IMR-90 (cell line): ENCODE data around the gene TCEAL1. TPM values are rescaled to one million over a fixed set of nuclear protein-coding genes. Genes with fewer than 3 reads are reported as not detected.

ENCODE experiments used
- ATAC-seq: fragments of 200-7000 bp; cut with Tn5 transposase; 2 replicates; pipeline ENCODE4 v1.9.1; 2020; ENCODE audit warnings: low read depth, mild to moderate bottlenecking, moderate library complexity
- BruUV-seq: library from RNA; stranded (reverse); fragments of 400-500 nt; replicated peaks from 2 replicates; lab custom pipeline; 2021; lab: Mats Ljungman, UMichigan
- CTCF ChIA-PET: fragments of 300-600 bp; formaldehyde crosslinking; extraction: SDS; loops from one replicate; lab custom pipeline; 2021; ENCODE audit warnings: antibody characterized with exemption; lab: Yijun Ruan, JAX
- POLR2A ChIA-PET: fragments of 300-600 bp; sonication (Branson Sonifier 250); formaldehyde crosslinking; loops from one replicate; lab custom pipeline; 2022; ENCODE audit warnings: antibody characterized with exemption; ENCODE audit not compliant: unreplicated experiment; lab: Charles Lee
- DNase-seq: peaks from one replicate; pipeline ENCODE4 v3.0.0; 2013
- H2AFZ ChIP-seq: replicated peaks from 2 replicates; pipeline ENCODE3; 2013; ENCODE audit warnings: low read length, mild to moderate bottlenecking; ENCODE audit not compliant: poor library complexity
- H2AK5ac ChIP-seq: 2 replicates; pipeline ENCODE4 v1.6.1; 2013; ENCODE audit warnings: low read depth, low read length, inconsistent platforms
- H2AK9ac ChIP-seq: replicated peaks from 2 replicates; pipeline ENCODE3; 2013; ENCODE audit warnings: mild to moderate bottlenecking, low read depth, low read length, moderate library complexity; ENCODE audit not compliant: poor library complexity
- H2BK120ac ChIP-seq: 2 replicates; pipeline ENCODE4 v1.6.1; 2013; ENCODE audit warnings: low read depth, low read length, inconsistent platforms
- H2BK15ac ChIP-seq: 3 replicates; pipeline ENCODE4 v1.6.1; 2013; ENCODE audit warnings: low read depth, low read length, inconsistent platforms
- H2BK20ac ChIP-seq: 2 replicates; pipeline ENCODE4 v1.6.1; 2013; ENCODE audit warnings: low read depth, mild to moderate bottlenecking, inconsistent platforms, low read length, moderate library complexity
- H2BK5ac ChIP-seq: 2 replicates; pipeline ENCODE4 v1.6.1; 2013; ENCODE audit warnings: mild to moderate bottlenecking, low read depth, low read length, inconsistent platforms; ENCODE audit not compliant: poor library complexity, severe bottlenecking
- H3K14ac ChIP-seq: replicated peaks from 2 replicates; pipeline ENCODE4 v1.6.1; 2013; ENCODE audit warnings: low read depth, low read length, inconsistent platforms
- H3K18ac ChIP-seq: 2 replicates; pipeline ENCODE4 v1.6.1; 2013; ENCODE audit warnings: low read depth, low read length, control low read depth
- H3K23ac ChIP-seq: 2 replicates; pipeline ENCODE4 v1.6.1; 2013; ENCODE audit warnings: low read depth, low read length, inconsistent platforms
- H3K27ac ChIP-seq: 2 replicates; pipeline ENCODE4 v1.5.1; 2013; ENCODE audit warnings: mild to moderate bottlenecking, control low read depth, low read length; ENCODE audit not compliant: insufficient read depth
- H3K27me3 ChIP-seq: 2 replicates; pipeline ENCODE4 v1.6.1; 2013; ENCODE audit warnings: low read length; ENCODE audit not compliant: control insufficient read depth, insufficient read depth
- H3K36me3 ChIP-seq: 2 replicates; pipeline ENCODE4 v1.6.1; 2013; ENCODE audit warnings: low read length, mixed read lengths; ENCODE audit not compliant: control insufficient read depth, insufficient read depth
- H3K4ac ChIP-seq: 2 replicates; pipeline ENCODE4 v1.6.1; 2013; ENCODE audit warnings: low read depth, low read length, inconsistent platforms
- H3K4me1 ChIP-seq: 2 replicates; pipeline ENCODE4 v1.6.1; 2013; ENCODE audit warnings: low read length, mixed read lengths; ENCODE audit not compliant: control insufficient read depth, insufficient read depth
- H3K4me2 ChIP-seq: 2 replicates; pipeline ENCODE4 v1.6.1; 2013; ENCODE audit warnings: low read depth, mild to moderate bottlenecking, control low read depth, low read length, moderate library complexity
- H3K4me3 ChIP-seq: 2 replicates; pipeline ENCODE4 v1.5.1; 2013; ENCODE audit warnings: low read depth, mild to moderate bottlenecking, control low read depth, low read length, moderate library complexity; ENCODE audit not compliant: insufficient read depth
- H3K56ac ChIP-seq: 2 replicates; pipeline ENCODE4 v1.6.1; 2013; ENCODE audit warnings: low read length, inconsistent platforms; ENCODE audit not compliant: insufficient read depth; ENCODE audit errors: extremely low read depth
- H3K79me1 ChIP-seq, 2 experiments: 2 replicates each; pipeline ENCODE4 v1.6.1; 2013; ENCODE audit warnings: low read length in 2 of 2, inconsistent platforms in 1 of 2, low read depth in 1 of 2
- H3K9ac ChIP-seq: 2 replicates; pipeline ENCODE4 v1.6.1; 2013; ENCODE audit warnings: low read depth, low read length, control low read depth
- H3K9me1 ChIP-seq: 2 replicates; pipeline ENCODE4 v1.6.1; 2013; ENCODE audit warnings: low read length, inconsistent platforms; ENCODE audit not compliant: insufficient read depth
- H3K9me3 ChIP-seq: 2 replicates; pipeline ENCODE4 v1.6.1; 2013; ENCODE audit warnings: low read length; ENCODE audit not compliant: control insufficient read depth, insufficient read depth
- H4K20me1 ChIP-seq: 2 replicates; pipeline ENCODE4 v1.6.1; 2013; ENCODE audit warnings: low read length, inconsistent platforms; ENCODE audit not compliant: insufficient read depth
- H4K5ac ChIP-seq: 2 replicates; pipeline ENCODE4 v1.6.1; 2013; ENCODE audit warnings: mild to moderate bottlenecking, low read depth, low read length, control low read depth
- H4K8ac ChIP-seq, 2 experiments: 2 replicates each; pipeline ENCODE4 v1.6.1; 2013; ENCODE audit warnings: low read depth in 2 of 2, low read length in 2 of 2, control low read depth in 1 of 2, inconsistent platforms in 1 of 2
- H4K91ac ChIP-seq: 2 replicates; pipeline ENCODE4 v1.6.1; 2013; ENCODE audit warnings: low read depth, low read length, inconsistent platforms; ENCODE audit not compliant: insufficient read depth
- CEBPB ChIP-seq: IDR thresholded peaks from 2 replicates; pipeline ENCODE4 v1.6.1; 2012; ENCODE audit warnings: low read depth, low read length, improper control_type of control experiment
- CHD1 ChIP-seq: IDR thresholded peaks from 2 replicates; pipeline ENCODE4 v1.6.1; 2012; ENCODE audit warnings: low read depth, low read length, improper control_type of control experiment
- MAZ ChIP-seq: IDR thresholded peaks from 2 replicates; pipeline ENCODE4 v1.6.1; 2012; ENCODE audit warnings: low read depth, mild to moderate bottlenecking, low read length, improper control_type of control experiment, moderate library complexity, borderline replicate concordance
- NFE2L2 ChIP-seq: fragments of 150-350 bp; IDR thresholded peaks from 2 replicates; pipeline ENCODE4 v1.6.1; 2016; ENCODE audit warnings: low read depth, mild to moderate bottlenecking, low read length
- WGBS, 2 experiments: methylation state at CpG; one replicate each; pipeline versions ENCODE4 v1.1.5 to v1.1.7; 2013; ENCODE audit warnings: missing lambda C conversion rate in 2 of 2; ENCODE audit not compliant: insufficient read length in 1 of 2; ENCODE audit errors: extremely low coverage in 2 of 2; 5-methylcytosine and 5-hydroxymethylcytosine counted together
- dilution Hi-C: fragments of 300-500 bp; cut with HindIII; formaldehyde crosslinking; loops from one replicate; pipeline ENCODE4 v1.14.3; 2018; ENCODE audit warnings: low sequenced_read_pairs; ENCODE audit not compliant: unreplicated experiment
- in situ Hi-C: fragments of 300-500 bp; cut with MboI; formaldehyde crosslinking; loops from 3 replicates; pipeline ENCODE4 v1.14.3; 2019; ENCODE audit warnings: low sequenced_read_pairs, inconsistent platforms, mixed read lengths
- intact Hi-C: fragments of 100-400 bp; cut with micrococcal nuclease; formaldehyde crosslinking; loops from 2 replicates; pipeline ENCODE4 v1.10.0; 2022
- polyA plus RNA-seq, 3 experiments: library from polyadenylated mRNA; depleted of rRNA; stranded (reverse); fragments of >200 nt; gene quantifications; 2 replicates each; pipeline ENCODE4 v1.2.3, GENCODE V29; 2012; ENCODE audit warnings: low replicate concordance in 1 of 3
- total RNA-seq: library from RNA; depleted of rRNA; stranded (reverse); fragments of >200 nt; gene quantifications from 2 replicates; pipeline ENCODE4 v1.2.3, GENCODE V29; 2012

TCEAL1 gene
- total and polyA plus RNA-seq, 2 of the 4 experiments (the other 2 are of a cell fraction), result 9.1 to 21.8 TPM

DNA sequence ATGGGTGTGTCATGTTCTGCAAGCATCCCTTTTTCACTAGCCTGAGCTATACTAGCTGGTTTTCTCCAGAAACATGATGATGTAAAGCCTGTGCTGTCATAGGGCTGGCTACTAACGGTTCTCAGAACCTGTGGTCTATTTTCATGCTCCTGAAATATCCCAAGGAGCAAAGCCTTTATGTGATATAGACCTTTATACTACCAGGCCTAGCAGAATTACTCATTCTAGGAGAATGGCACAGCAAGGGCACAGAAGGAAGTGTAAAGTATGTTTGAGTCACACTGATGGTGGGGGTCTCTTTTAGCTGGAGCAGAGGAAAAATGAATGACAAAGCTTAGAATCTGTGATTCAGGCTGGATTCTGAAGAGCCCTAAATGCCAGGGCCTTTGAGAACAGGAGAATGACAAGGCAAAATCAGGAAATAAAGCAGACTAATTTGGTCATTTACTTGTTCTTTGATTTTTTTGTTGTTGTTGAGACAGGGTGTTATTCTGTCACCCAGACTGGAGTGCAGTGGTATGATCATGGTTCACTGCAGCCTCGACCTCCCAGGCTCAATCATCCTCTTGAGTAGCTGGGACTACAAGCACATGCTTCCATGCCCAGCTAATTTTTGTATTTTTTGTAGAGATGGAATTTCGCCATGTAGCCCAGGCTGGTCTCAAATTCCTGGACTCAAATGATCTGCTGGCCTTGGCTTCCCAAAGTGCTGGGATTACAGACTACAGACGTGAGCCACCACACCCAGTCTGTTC is 11.8 kb downstream of the TCEAL1 start:
- H2BK5ac ChIP-seq, result peak overlapping the region; percentile 7
- DNase-seq, result peak; percentile 63
- no peak overlapping the region for H3K4me2 ChIP-seq
- no peak overlapping the region for H2BK120ac ChIP-seq
- H2AFZ ChIP-seq, result no peak overlapping the region
- ATAC-seq, result peak; percentile 50
- no peak overlapping the region for H3K9ac ChIP-seq
- no peak overlapping the region for H3K18ac ChIP-seq
- H3K14ac ChIP-seq, result no peak overlapping the region
- H4K20me1 ChIP-seq, result no peaks in the 10 kb centered on the region
- no peak overlapping the region; the same call in 1 of the 2 replicates for H3K27ac ChIP-seq
- no peaks in the 10 kb centered on the region for H3K27me3 ChIP-seq
- TF ChIP-seq CEBPB (0 out of 2 replicates have a peak, but pooled peaks have one; percentile 4), NFE2L2 (peak; percentile 68), CHD1 (no peak), MAZ (0 out of 2 replicates have a peak, but pooled peaks have one; percentile 44)
- H4K91ac ChIP-seq, result no peak overlapping the region
- H3K36me3 ChIP-seq, result no peaks in the 10 kb centered on the region
- BruUV-seq, result no TSS peak
- no peak overlapping the region for H2AK9ac ChIP-seq
- no peak overlapping the region for H3K4ac ChIP-seq
- dilution Hi-C loops, result no loop called here
- no peak overlapping the region for H3K56ac ChIP-seq
- POLR2A ChIA-PET, result no interaction called here
- in situ Hi-C loops, result no loop called here
- 0 out of 2 replicates have a peak, but pooled peaks cover 6% of the 10 kb centered on the region for H3K9me1 ChIP-seq
- no CpG with 5 or more reads among the region's 4 CpGs for WGBS, 2 experiments
- no peaks in the 10 kb centered on the region for H3K79me1 ChIP-seq
- CTCF ChIA-PET, result interaction anchor here (0.5 to 0.9 kb wide), 2 partner anchors 10 to 16 kb away, joined by 3 to 4 read pairs; no protein-coding TSS in a partner anchor
- no peak overlapping the region for H3K23ac ChIP-seq
- no peak overlapping the region for H2AK5ac ChIP-seq
- no peaks in the 10 kb centered on the region for H3K9me3 ChIP-seq
- peak overlapping the region; percentile 43; the same call in 1 of the 3 replicates for H2BK15ac ChIP-seq
- intact Hi-C loops, result no loop called here
- no peak overlapping the region for H4K5ac ChIP-seq
- H4K8ac ChIP-seq, result no peak overlapping the region; a peak in 1 of 4 replicates
- peaks cover 1% of the 10 kb centered on the region; the same call in 1 of the 2 replicates for H3K4me1 ChIP-seq
- H2BK20ac ChIP-seq, result no peak overlapping the region; the same call in 1 of the 2 replicates
- no peak overlapping the region for H3K4me3 ChIP-seq
